GM19455 (cell line): ENCODE results near the gene ERBB3.
"Not testable (repeated sequence)": the region's sequence is repeated elsewhere in the genome, so short reads cannot be mapped to it uniquely, and the experiment has no call there.

Experiments used
- ATAC-seq: cut with Tn5 transposase; IDR thresholded peaks from one replicate; pipeline ENCODE4 v1.9.1; 2021; ENCODE audit not compliant: unreplicated experiment

ERBB3 gene

GRCh38 chr12:56079723-56080555 lies at the start of gene ERBB3:
Gene ERBB3 (plus strand): TSS chr12:56080165. CDS start chr12:56080301, 136 bp downstream.
- ATAC-seq = no peak

- ATAC-seq = no peak
Measured at GRCh38 chr12:56031987-56032386, 48.0 kb upstream of the ERBB3 start.

GRCh38 chr12:56034586-56035332 lies 45.2 kb upstream of the ERBB3 start:
- no peak for ATAC-seq

GRCh38 chr12:56037161-56037560 lies 42.8 kb upstream of the ERBB3 start:
- ATAC-seq = no peak

GRCh38 chr12:56038022-56038655 lies 41.8 kb upstream of the ERBB3 start:
- ATAC-seq = no peak

GRCh38 chr12:56040151-56040550 lies 39.8 kb upstream of the ERBB3 start:
- ATAC-seq = no peak

GRCh38 chr12:56040963-56041551 lies 38.9 kb upstream of the ERBB3 start:
- ATAC-seq = no peak

GRCh38 chr12:56041552-56042429 lies 38.2 kb upstream of the ERBB3 start, which contains the start of gene RPS26:
Gene RPS26 (plus strand): TSS chr12:56041918. CDS start chr12:56042167, 249 bp downstream.
- ATAC-seq = peak; percentile 89

GRCh38 chr12:56042430-56042813 lies 37.5 kb upstream of the ERBB3 start:
- ATAC-seq = not testable (repeated sequence)

- ATAC-seq = no peak
Measured at GRCh38 chr12:56042843-56043242, 37.1 kb upstream of the ERBB3 start.

GRCh38 chr12:56046027-56046780 lies 33.8 kb upstream of the ERBB3 start:
- ATAC-seq = no peak

- ATAC-seq = no peak
Measured at GRCh38 chr12:56053407-56053893, 26.5 kb upstream of the ERBB3 start.

- ATAC-seq = not testable (repeated sequence)
Measured at GRCh38 chr12:56059964-56060363, 20.0 kb upstream of the ERBB3 start.

- ATAC-seq = no peak
Measured at GRCh38 chr12:56061982-56062381, 18.0 kb upstream of the ERBB3 start.

GRCh38 chr12:56062996-56063395 lies 17.0 kb upstream of the ERBB3 start:
- no peak for ATAC-seq

- ATAC-seq = no peak
Measured at GRCh38 chr12:56071648-56072047, 8.3 kb upstream of the ERBB3 start.

GRCh38 chr12:56074396-56074795 lies 5.6 kb upstream of the ERBB3 start:
- no peak for ATAC-seq

GRCh38 chr12:56077966-56078365 lies 2.0 kb upstream of the ERBB3 start:
- not testable (repeated sequence) for ATAC-seq

- ATAC-seq = no peak
Measured at GRCh38 chr12:56078427-56078826, 1.5 kb upstream of the ERBB3 start.
